ENCODE measurements around the gene PCDHGA2.
"Not testable (repeated sequence)": the region's sequence is repeated elsewhere in the genome, so short reads cannot be mapped to it uniquely, and the experiment has no call there.

Gene PCDHGA2

DNA sequence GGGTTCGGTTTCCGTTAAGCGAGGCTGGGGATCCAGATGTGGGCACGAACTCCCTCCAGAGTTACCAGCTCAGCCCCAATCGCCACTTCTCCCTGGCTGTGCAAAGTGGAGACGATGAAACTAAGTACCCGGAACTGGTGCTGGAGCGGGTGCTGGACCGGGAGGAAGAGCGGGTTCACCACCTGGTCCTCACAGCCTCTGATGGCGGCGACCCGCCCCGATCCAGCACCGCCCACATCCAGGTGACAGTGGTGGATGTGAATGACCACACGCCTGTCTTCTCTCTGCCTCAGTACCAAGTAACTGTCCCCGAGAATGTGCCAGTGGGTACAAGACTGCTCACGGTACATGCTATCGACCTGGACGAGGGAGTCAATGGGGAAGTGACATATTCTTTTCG is 44.8 kb downstream of the PCDHGA2 start:
- FAIRE-seq = no peak

DNA sequence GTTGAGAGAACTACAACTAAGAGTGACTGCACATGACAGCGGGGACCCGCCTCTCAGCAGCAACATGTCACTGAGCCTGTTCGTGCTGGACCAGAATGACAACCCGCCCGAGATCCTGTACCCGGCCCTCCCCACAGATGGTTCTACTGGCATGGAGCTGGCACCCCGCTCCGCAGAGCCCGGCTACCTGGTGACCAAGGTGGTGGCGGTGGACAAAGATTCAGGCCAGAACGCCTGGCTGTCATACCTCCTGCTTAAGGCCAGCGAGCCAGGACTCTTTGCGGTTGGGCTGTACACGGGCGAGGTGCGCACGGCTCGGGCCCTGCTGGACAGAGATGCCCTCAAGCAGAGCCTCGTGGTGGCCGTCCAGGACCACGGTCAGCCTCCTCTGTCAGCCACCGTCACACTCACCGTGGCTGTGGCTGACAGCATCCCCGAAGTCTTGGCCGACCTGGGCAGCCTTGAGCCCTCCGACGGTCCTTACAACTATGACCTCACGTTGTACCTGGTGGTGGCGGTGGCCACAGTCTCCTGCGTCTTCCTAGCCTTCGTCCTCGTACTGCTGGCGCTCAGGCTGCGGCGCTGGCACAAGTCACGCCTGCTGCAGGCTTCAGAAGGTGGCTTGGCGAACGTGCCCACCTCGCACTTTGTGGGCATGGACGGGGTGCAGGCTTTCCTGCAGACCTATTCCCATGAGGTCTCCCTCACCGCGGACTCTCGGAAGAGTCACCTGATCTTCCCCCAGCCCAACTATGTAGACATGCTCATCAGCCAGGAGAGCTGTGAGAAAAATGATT is 46.1 kb downstream of the PCDHGA2 start:
- FAIRE-seq = no peak

DNA sequence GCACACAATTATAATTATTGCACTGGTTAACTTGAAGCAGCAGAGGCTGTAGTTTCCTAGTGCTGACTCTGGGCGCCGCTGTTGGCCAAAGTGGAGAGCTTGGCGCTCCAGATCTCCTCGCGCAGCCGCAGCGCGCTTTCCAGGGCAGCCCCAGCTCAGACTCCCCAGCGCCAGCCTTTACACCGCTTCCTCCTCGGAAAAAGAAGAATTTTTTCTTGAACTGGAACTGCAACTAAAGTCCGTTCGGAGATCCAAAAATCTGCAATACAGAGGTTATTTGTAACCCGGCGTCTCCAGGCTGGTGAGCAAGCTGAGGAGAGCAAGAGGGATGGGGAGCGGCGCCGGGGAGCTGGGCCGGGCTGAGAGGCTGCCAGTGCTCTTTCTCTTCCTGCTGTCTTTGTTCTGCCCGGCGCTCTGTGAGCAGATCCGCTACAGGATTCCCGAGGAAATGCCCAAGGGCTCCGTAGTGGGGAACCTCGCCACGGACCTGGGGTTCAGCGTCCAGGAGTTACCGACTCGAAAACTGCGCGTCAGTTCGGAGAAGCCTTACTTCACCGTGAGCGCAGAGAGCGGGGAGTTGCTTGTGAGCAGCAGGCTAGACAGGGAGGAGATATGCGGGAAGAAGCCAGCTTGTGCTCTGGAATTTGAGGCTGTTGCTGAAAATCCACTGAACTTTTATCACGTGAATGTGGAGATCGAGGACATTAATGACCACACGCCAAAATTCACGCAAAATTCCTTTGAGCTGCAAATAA is 49.2 kb downstream of the PCDHGA2 start, which contains the start of gene PCDHGB4:
Gene PCDHGB4 (plus strand): TSS at position 142 of the 755 bp plus-strand sequence. CDS start 187 bp downstream, at position 329.
- not testable (repeated sequence) for FAIRE-seq

DNA sequence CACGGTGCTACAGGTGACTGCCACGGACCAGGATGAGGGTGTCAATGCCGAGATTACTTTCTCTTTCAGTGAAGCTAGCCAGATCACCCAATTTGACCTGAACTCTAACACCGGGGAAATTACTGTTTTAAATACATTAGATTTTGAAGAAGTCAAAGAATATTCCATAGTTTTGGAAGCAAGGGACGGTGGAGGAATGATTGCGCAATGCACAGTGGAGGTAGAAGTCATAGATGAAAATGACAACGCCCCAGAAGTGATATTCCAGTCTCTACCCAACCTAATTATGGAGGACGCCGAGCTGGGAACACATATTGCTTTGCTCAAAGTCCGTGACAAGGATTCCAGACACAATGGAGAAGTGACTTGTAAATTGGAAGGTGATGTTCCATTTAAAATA is 50.1 kb downstream of the PCDHGA2 start:
- no peak for FAIRE-seq

DNA sequence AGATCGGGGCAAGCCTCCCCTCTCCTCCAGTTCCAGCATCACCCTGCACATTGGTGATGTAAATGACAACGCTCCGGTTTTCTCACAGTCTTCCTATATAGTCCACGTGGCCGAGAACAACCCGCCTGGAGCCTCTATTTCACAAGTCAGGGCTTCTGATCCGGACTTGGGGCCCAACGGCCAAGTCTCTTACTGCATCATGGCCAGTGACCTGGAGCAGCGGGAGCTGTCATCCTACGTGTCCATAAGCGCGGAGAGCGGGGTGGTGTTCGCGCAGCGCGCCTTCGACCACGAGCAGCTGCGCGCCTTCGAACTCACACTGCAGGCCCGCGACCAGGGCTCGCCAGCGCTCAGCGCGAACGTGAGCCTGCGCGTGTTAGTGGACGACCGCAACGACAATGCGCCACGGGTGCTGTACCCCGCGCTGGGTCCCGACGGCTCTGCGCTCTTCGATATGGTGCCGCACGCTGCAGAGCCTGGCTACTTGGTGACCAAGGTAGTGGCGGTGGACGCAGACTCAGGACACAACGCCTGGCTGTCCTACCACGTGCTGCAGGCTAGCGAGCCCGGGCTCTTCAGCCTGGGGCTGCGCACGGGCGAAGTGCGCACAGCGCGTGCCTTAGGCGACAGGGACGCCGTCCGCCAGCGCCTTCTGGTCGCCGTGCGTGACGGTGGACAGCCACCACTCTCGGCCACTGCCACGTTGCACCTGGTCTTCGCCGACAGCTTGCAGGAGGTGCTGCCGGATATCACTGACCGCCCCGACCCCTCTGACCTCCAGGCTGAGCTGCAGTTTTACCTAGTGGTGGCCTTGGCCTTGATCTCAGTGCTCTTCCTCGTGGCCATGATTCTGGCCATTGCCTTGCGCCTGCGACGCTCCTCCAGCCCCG is 50.8 kb downstream of the PCDHGA2 start:
- FAIRE-seq = no peak

DNA sequence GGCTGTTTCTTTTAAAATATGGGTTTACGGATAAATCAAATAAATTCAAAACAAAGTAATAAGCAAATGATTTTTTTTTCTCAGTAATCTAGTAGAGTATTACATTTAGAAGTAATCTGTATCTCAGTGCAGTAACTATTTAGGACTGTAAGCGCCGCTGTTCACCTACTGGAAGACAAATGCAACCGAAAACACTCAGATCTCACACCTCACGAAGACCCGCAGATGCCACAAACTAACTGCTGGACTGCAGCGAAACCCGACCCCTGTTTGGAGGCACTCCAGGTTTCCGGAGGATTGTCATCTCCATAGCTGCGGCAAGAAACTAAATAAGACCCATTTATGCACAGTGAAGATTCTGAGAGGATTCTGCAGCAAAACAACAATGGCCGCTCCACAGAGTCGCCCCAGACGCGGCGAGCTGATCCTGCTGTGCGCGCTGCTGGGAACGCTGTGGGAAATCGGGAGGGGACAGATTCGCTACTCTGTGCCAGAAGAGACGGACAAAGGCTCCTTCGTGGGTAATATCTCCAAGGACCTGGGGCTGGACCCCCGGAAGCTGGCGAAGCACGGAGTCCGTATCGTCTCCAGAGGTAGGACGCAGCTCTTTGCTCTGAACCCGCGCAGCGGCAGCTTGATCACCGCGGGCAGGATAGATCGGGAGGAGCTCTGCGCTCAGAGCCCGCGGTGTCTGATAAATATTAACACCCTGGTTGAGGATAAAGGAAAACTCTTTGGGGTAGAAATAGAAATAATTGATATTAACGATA is 54.1 kb downstream of the PCDHGA2 start, which contains the start of gene PCDHGA8:
Gene PCDHGA8 (plus strand): TSS at position 205 of the 770 bp plus-strand sequence. CDS start 181 bp downstream, at position 386.
- no peak for FAIRE-seq
